Stimulated activated CD4-positive, alpha-beta T cell treated with anti-CD3 and anti-CD28 coated beads, TNF-alpha, amount 100 ng/mL, for 4 hours (primary cell): ENCODE data around the gene SEPSECS.

Experiments
- DNase-seq, 3 experiments: peaks; one replicate each; pipeline ENCODE4 v3.0.0-alpha.2; 2020; ENCODE audit warnings: low read depth in 3 of 3

The SEPSECS gene

GRCh38 chr4:25110527-25111329 lies 49.5 kb downstream of the SEPSECS start:
- no peak for DNase-seq

DNA sequence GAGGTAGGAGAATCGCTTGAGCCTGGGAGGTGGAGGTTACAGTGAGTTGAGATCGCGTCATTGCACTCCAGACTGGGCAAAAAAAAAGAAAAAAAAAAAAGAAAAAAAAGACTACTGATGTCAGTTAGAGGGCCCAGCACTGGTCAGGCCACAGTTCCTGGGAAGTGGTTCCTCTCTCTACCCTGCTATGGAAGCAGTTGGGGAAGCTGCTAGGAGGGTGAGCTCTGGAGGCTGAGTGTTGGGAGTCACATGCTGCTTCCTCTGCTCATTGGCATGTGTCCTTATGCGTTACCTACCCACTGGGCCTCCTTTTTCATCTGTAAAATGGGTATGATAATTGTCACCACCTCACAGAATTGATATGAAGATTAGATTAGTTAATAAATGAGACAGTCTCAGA lies 50.7 kb downstream of the SEPSECS start:
- no peak for DNase-seq

DNA sequence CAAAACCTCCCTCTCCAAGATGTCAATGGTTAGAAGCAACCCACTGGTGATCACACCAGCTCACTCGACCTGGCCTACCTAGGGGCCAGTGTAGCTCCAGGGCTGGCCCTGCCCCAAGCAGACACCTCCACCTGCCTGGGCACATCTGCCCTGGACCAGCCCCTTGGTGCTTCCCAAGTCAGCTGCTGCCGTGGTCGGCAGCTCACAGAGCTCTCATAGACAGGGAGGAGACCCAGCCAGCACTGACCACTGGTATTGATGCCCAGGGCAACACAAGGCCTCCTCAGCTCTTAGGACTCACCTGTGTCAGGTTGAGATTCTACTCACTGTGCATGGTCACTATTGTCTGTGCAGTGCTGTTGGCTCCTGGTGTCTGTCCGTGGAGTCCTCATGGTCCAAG lies 51.7 kb downstream of the SEPSECS start:
- DNase-seq, result no peak

- no peak for DNase-seq
Measured at GRCh38 chr4:25107827-25108516, 52.3 kb downstream of the SEPSECS start.

- DNase-seq, result no peak
Measured at GRCh38 chr4:25106363-25107151, 53.7 kb downstream of the SEPSECS start.

- DNase-seq, result no peak
Measured at GRCh38 chr4:25104591-25104990, 55.7 kb downstream of the SEPSECS start.

- DNase-seq, result no peak
Measured at GRCh38 chr4:25103418-25103817, 56.8 kb downstream of the SEPSECS start.

DNA sequence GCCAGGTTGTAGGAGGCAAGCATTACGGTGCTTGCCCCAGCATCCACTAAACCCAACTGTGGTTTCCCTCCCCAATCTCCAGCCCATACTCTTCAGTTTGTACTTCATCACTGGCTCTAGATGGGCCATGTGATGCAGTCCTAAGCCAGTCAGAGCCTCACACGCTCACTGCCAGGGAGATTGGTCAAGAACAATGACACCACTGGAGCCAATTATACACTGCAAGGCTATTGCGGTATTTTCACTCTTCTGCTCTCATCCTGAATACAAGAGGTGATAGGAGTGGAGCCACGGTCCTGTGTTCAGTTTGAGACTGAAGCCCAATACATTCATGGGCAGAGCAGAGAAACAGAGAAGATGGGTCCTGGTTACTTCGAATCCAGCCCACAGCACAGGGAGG lies 58.4 kb downstream of the SEPSECS start:
- no peak for DNase-seq

- no peak for DNase-seq
Measured at GRCh38 chr4:25100710-25101109, 59.5 kb downstream of the SEPSECS start.

DNA sequence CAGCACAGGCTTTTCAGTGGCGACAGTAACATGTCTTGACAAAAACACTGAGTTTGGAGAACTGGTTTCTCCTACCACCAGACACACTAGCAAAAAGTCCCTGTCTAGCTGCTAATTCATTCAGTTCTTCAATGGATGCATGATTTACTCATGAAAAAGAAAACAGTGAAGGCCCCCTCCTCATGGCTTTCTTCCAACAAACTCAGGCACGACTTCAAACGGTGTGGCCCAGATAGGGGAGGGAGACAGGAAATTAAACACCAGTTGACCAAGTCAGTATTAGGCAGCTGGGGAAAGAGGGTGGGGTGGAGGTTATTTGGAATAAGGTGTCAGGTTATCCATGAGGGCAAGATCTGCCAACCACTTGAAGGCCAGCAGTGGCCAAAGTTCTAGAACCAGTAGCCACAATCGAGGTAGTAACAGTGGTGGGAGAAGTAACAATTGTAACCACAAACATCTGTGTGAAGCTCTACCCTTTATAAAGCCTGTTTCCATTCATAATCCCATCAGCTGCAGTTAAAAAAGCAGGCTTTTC lies 60.2 kb downstream of the SEPSECS start:
- no peak for DNase-seq

- DNase-seq, result no peak
Measured at GRCh38 chr4:25098964-25099891, 61.0 kb downstream of the SEPSECS start.

GRCh38 chr4:25096981-25097443 lies 63.2 kb downstream of the SEPSECS start:
- DNase-seq, result no peak

DNA sequence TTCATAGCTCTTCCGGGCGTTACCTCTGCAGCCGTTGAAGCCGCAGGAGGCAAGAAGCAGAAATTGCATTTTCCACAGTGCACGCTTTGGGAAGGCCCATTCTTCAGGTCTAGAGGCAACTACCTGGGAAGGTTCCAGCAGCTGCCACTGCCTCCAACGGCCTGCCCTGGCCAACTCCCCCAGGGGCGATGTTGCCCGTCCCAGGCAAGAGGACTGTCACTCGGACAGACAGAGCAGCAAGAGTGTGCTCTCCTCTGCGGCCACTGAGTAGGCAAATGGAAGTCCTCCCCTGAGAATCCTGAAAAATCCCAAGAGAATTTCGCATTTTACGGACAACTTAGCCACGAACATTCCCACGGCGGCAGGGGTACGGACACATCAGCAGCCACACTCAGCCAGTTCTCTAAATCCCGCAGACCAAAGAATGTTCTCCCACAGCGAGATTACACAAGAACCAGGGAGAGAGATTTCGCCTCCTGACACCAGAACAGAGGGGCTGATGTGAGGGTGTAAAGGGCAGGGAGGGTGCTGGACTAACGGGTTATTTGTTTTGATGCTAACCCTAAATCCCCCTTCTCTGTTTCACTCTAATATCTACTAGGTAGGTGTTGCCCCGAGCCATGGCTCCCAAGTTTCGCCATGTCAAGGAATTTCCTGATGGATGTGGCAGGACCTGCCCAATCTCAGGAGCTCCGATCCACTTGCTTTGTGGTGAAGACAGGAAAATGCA lies 63.8 kb downstream of the SEPSECS start:
- no peak for DNase-seq

DNA sequence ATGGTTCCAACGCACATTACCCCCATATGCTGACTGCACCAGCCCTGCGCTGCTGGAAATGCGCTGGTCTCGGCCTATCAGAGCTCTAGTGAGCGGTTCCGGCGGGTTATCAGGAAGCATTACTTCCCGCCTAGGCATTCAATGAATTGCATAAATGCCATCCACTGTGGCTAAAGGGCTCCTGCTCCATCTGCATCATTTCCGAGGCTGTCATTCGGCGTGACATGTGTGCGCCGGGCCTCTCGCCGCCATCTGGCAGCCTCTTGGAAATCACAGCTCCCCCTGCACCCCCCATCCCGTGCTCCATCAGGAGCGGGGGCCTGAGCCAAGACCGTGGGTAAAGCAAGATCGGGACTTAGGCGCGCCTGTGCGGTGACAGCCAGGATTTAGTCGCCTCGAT lies 64.4 kb downstream of the SEPSECS start:
- no peak for DNase-seq

- DNase-seq, result no peak
Measured at GRCh38 chr4:25092139-25092538, 68.1 kb downstream of the SEPSECS start.

DNA sequence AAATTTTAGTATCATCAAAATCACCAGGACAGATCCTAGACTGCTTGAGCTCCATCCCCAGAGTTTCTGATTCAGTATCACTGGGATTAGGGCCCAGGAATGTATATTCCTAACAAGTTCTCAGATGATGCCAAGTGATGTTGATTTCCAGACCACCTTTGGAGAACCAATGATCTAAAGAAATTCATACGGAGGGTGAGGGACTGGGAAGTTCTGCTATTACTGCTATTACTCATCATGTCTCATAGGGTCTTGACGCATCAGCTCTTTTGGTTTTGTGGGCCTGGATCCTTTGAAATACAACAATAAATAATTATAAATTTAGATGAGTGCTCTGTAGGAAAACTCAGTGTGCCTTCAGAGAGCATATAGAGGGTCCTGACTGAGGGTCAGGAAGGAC lies 69.7 kb downstream of the SEPSECS start:
- no peak for DNase-seq

- no peak for DNase-seq
Measured at GRCh38 chr4:25089051-25089763, 71.0 kb downstream of the SEPSECS start.

- DNase-seq, result no peak
Measured at GRCh38 chr4:25088093-25088952, 71.9 kb downstream of the SEPSECS start.

- no peak for DNase-seq
Measured at GRCh38 chr4:25085671-25086070, 74.6 kb downstream of the SEPSECS start.
